Esophagus muscularis mucosa (tissue), 4 donors: ENCODE measurements around the gene PARP8. TPM values are rescaled to one million over a fixed set of nuclear protein-coding genes. Genes with fewer than 3 reads are reported as not detected.
"Not testable (repeated sequence)": the region's sequence is repeated elsewhere in the genome, so short reads cannot be mapped to it uniquely, and the experiment has no call there.

ENCODE experiments used
- DNase-seq: peaks from one replicate; pipeline ENCODE4 v3.0.0-alpha.2; 2017; ENCODE audit errors: extremely low spot score
- H3K27ac ChIP-seq, 4 donors: fragments of 200-600 bp; sonication (generic); replicated peaks in 1 of 4; 1 replicate in 3 of 4; 2 replicates in 1 of 4; pipeline ENCODE4 v1.5.1; 2016 to 2019; ENCODE audit warnings: mild to moderate bottlenecking in 1 of 4
- H3K27me3 ChIP-seq, 4 donors: fragments of 200-600 bp; sonication (generic); one replicate each; pipeline versions ENCODE4 v1.5.1 to v1.6.0; 2016 to 2019
- H3K36me3 ChIP-seq, 4 donors: fragments of 200-600 bp; sonication (generic); one replicate each; pipeline ENCODE4 v1.5.1; 2016 to 2019
- H3K4me1 ChIP-seq, 4 donors: fragments of 200-600 bp; sonication (generic); one replicate each; pipeline ENCODE4 v1.5.1; 2016 to 2019
- H3K4me3 ChIP-seq, 4 donors: fragments of 200-600 bp; sonication (generic); 1 replicate in 2 of 4; 2 replicates in 2 of 4; pipeline ENCODE4 v1.5.1; 2016 to 2019; ENCODE audit warnings: mild to moderate bottlenecking in 4 of 4, moderate library complexity in 1 of 4
- H3K9me3 ChIP-seq, 4 donors: fragments of 200-600 bp; sonication (generic); 1 replicate in 3 of 4; 2 replicates in 1 of 4; pipeline ENCODE4 v1.5.1; 2016 to 2019
- CTCF ChIP-seq, 3 experiments: fragments of 200-600 bp in 2 of 3; fragments of 450-650 bp in 1 of 3; sonication (generic) in 2 of 3; IDR thresholded peaks; one replicate each; pipeline ENCODE4 v1.5.1; 2017 to 2019; ENCODE audit warnings: antibody characterized with exemption in 3 of 3, mild to moderate bottlenecking in 2 of 3, moderate library complexity in 1 of 3
- EP300 ChIP-seq: sonication (generic); formaldehyde crosslinking; IDR thresholded peaks from one replicate; pipeline ENCODE4 v1.6.1; 2017; ENCODE audit warnings: antibody characterized with exemption
- POLR2A ChIP-seq: fragments of 450-650 bp; IDR thresholded peaks from one replicate; pipeline ENCODE4 v1.6.1; 2017; ENCODE audit warnings: antibody characterized with exemption, moderate library complexity, mild to moderate bottlenecking, low read depth
- POLR2AphosphoS5 ChIP-seq, 2 donors: sonication (generic); formaldehyde crosslinking; IDR thresholded peaks; one replicate each; pipeline ENCODE4 v1.6.1; 2017; ENCODE audit warnings: antibody characterized with exemption in 2 of 2
- WGBS: methylation state at CpG from one replicate; pipeline ENCODE4 v1.1.5; 2018; 5-methylcytosine and 5-hydroxymethylcytosine counted together
- intact Hi-C: fragments of 100-400 bp; cut with DNase I; formaldehyde crosslinking; loops from one replicate; pipeline ENCODE4 v1.15.1; 2023
- total RNA-seq, 4 donors: library from RNA; depleted of rRNA; stranded (reverse); fragments of >200 nt; gene quantifications; one replicate each; pipeline versions ENCODE4 v1.1.0 to v1.2.1, GENCODE V29; 2016

Gene PARP8
- total RNA-seq, 4 donors from 2014 or later, result 5.4 to 17.1 (median 9.7) TPM

- TF ChIP-seq POLR2AphosphoS5 (IDR thresholded peaks at IDR 0.05) (no peak), EP300 (no peak), CTCF (IDR thresholded peaks at IDR 0.05) (no peak), POLR2A (no peak)
- intact Hi-C loops, result no loop called here
- H3K27me3 ChIP-seq, result no peaks in the 10 kb centered on the region
- 53% methylated on average over 1 of the region's 1 CpG for WGBS
- no peak for DNase-seq
- no peak overlapping the region for H3K27ac ChIP-seq
- no peaks in the 10 kb centered on the region for H3K4me1 ChIP-seq
- H3K36me3 ChIP-seq, result no peaks in the 10 kb centered on the region
- no peak overlapping the region for H3K4me3 ChIP-seq
- H3K9me3 ChIP-seq, result no peaks in the 10 kb centered on the region
Measured at GRCh38 chr5:50658246-50658645, 8.2 kb upstream of the PARP8 start.

GRCh38 chr5:50663636-50664035, 2.8 kb upstream of the PARP8 start:
- WGBS, result 59% methylated on average over 4 of the region's 4 CpGs
- TF ChIP-seq EP300 (no peak), CTCF (IDR thresholded peaks at IDR 0.05) (no peak), POLR2A (no peak), POLR2AphosphoS5 (IDR thresholded peaks at IDR 0.05) (no peak)
- Histone ChIP-seq H3K27me3 (no peaks in the 10 kb centered on the region), H3K36me3 (no peaks in the 10 kb centered on the region), H3K27ac (no peak overlapping the region), H3K4me3 (no peak overlapping the region), H3K9me3 (no peaks in the 10 kb centered on the region), H3K4me1 (peaks cover 0 to 16% (median 11%) of the 10 kb centered on the region in 4 donors)
- no peak for DNase-seq
- intact Hi-C loops, result no loop called here

- Histone ChIP-seq H3K27me3 (no peaks in the 10 kb centered on the region), H3K27ac (peak overlapping the region in 1 of 4 donors; percentile 85), H3K36me3 (no peaks in the 10 kb centered on the region), H3K9me3 (no peaks in the 10 kb centered on the region), H3K4me3 (no peak overlapping the region), H3K4me1 (peaks cover 0 to 22% (median 15%) of the 10 kb centered on the region in 4 donors)
- no peak for DNase-seq
- TF ChIP-seq CTCF (IDR thresholded peaks at IDR 0.05), result no peak
- intact Hi-C loops, result no loop called here
Measured at GRCh38 chr5:50665091-50665490, 1.3 kb upstream of the PARP8 start.

- H3K36me3 ChIP-seq, intact Hi-C loops, DNase-seq, H3K27me3 ChIP-seq, H3K9me3 ChIP-seq: not testable (repeated sequence)
- Histone ChIP-seq H3K4me3 (peak overlapping the region; percentile 71 to 80 (median 76)), H3K27ac (peak overlapping the region; percentile 72 to 87 (median 81)), H3K4me1 (peaks cover 0 to 22% (median 15%) of the 10 kb centered on the region in 4 donors)
- TF ChIP-seq POLR2AphosphoS5 (IDR thresholded peaks at IDR 0.05), result peak in 1 of 2 donors; percentile 13
- 55% methylated on average over 8 of the region's 8 CpGs for WGBS
Measured at GRCh38 chr5:50665761-50666202, 655 bp upstream of the PARP8 start.

GRCh38 chr5:50667023-50667652, 701 bp downstream of the PARP8 start:
- H3K27ac ChIP-seq, result peak overlapping the region; percentile 72 to 87 (median 81)
- peaks cover 0 to 26% (median 15%) of the 10 kb centered on the region in 4 donors for H3K4me1 ChIP-seq
- H3K4me3 ChIP-seq, result peak overlapping the region; percentile 71 to 80 (median 76)
- no peaks in the 10 kb centered on the region for H3K36me3 ChIP-seq
- no peaks in the 10 kb centered on the region for H3K27me3 ChIP-seq
- intact Hi-C loops, result no loop called here
- DNase-seq, result no peak
- WGBS, result 2% methylated on average over 16 of the region's 46 CpGs
- no peaks in the 10 kb centered on the region for H3K9me3 ChIP-seq
- no peak for TF ChIP-seq CTCF (IDR thresholded peaks at IDR 0.05)
- no peak for TF ChIP-seq EP300
- no peak for TF ChIP-seq POLR2AphosphoS5 (IDR thresholded peaks at IDR 0.05)
- TF ChIP-seq POLR2A, result no peak
